NCI-H524 treated with DMSO at 0.1 percent for 48 hours (cell line): ENCODE data around the gene UBTD1.
"Not testable (repeated sequence)": the region's sequence is repeated elsewhere in the genome, so short reads cannot be mapped to it uniquely, and the experiment has no call there.

ENCODE experiments used
- DNase-seq: peaks from one replicate; lab custom pipeline; 2025; lab: John Stamatoyannopoulos, UW

Gene UBTD1

DNA sequence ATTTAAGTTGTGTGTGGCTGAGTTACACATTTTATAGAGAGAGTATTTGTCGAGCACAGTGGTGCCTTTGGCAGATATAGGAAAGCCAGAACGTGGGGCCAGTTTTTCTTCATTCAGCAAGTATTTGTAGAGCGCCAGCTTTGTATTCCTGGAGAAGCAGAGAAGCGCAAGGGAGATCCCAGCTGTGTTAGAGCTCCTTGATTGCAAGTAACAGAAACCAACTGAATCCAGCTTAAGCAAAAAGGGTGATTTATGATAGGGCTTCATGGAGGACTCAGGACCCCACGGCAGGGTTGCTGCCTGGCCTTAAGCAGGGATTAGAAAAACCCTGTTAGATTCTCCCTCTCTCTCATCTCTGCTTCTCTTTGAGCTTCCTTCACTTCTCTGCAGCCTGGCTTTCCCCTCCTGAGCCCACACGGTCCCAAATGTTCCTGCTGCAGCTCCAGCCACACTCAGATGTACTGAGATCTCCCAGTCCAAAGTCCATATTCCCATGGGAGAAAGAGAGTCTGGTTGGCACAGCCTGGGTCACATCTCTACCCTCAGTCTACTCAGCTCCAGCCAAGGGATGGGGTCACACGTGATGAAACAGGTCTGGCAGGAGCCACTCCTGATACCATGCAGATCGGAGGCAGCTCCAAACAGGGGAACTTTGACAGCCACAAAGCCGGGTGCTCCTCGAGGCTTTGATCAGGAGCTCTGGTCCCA is 16.7 kb downstream of the UBTD1 start:
- no peak for DNase-seq

DNA sequence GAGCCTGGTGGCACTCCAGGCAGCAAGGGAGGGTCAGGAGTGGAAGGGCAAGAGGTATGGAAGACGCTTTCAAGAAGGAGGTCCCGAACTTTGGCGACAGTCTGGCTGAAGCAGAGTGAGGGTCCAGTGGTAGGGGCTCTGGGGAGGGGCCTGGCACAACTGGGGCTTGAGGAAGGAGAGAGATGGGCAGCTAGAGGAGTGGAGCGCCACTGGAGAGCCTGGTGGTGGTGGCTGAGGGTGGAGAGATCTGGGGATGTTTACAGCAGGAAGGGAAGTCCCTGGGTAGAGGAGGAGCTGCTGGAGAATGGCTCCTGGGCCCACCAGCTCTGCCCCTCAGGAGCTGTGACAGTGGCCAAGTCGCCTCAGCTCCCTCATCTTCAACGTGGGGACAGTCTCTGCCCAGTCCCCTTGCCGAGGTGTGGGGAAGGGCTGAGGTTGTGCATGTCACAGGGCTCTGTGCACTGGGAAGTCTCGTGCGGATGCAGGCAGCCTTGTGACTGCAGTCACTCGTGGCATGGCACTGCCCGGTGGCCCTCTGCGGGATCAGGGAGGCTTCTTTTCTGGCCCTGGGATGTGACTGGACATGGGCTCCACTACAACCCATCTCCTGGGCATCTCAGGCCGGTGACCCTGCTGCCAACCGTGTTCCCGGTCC is 18.5 kb downstream of the UBTD1 start:
- DNase-seq, result no peak

DNA sequence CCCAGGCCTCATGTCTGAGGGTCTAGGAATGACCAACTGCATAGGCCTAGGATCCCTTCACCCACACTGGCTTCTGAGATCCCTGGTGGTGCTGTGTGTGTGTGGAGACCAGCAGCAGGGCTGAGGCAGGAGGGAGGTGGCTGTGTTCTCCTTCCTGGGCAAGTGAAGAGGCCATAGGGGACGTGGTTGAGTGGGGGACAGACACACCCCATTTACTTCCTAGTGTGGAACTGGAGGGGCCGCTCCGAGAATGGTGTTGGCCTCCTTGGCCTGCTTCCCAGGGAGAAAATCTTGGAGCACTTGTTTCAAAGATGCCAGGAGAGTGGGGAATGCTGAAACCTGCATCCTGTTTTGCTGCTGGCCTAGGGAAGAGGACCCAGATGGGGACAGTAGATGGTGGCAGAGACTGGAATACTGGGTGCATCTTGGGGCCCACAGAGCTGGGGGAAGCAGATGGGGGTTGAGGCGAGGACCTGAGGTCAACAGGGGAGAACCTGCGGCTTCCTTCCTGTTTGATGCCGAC is 19.1 kb downstream of the UBTD1 start:
- DNase-seq, result no peak

DNA sequence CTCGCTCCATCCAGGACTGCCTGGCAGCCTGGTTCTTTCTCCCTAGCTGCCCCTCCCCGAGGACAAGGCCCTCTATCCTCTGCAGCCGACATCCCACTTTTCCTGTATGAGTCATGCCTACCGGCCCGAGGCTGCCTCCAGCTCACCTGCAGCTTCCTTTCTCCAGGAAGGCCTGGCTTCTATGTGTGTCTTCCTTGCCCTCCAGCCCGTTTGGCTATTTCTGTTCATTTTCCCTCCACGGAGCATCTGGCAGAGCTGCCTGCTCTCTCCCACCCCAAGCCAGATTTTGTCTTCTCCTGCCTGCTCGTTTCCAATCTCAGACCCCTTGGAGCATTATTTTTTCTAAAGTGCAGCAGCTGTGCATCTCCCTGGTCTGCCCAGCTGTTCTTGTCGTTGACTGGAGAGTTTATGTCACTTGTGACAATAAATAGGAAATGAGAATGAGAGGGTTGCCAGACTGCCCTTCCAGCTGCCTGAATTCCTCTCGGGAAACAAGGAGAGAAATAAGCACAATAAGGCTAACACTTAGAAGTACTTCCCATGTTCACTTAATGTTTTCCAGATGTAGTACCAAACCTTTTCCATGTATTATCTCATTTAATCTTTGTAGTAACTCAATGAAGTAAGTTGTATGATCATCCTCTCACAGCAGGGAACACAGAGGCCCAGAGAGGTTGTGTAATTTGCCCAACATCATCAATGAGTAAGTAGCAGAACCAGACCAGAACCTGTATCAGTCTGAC is 19.7 kb downstream of the UBTD1 start:
- no peak for DNase-seq

DNA sequence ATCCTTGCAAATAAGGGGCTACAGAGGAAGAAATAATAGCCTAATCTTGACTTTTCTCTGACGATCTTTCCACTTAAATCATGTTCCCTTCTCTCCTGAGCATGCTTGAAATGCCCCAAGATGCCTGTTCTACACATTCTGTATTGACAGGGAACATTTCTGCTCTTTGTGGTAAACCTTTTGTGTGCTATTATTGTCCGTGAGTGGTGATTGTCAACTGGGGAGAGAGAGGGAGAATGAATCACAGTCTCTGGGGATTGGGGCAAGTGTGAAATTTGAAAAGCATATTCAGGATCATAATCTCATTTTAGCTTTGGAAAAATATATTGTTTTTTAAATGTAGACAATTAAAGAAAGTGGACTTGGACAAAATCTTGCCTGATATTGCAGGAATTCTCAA is 20.6 kb downstream of the UBTD1 start:
- DNase-seq, result no peak

DNA sequence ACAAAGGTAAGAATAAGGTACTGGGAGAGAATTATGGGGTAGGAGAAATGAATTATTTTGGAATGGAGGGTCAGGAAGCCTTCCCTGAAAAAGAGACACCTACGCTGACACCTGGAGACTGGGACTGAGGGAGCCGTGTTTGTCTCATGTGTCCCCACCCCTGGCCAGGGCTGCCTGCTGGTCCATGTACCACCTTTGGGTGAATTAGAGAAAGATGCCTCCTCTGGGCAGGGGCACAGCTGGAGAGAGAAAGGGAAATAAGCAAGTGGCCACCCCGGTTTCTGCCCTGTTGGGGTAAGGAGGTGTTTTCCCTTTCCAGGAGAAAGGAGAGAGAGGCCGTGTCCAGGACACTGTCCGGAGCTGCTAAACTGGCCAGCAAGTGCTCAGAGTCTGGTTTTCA is 21.8 kb downstream of the UBTD1 start:
- no peak for DNase-seq

DNA sequence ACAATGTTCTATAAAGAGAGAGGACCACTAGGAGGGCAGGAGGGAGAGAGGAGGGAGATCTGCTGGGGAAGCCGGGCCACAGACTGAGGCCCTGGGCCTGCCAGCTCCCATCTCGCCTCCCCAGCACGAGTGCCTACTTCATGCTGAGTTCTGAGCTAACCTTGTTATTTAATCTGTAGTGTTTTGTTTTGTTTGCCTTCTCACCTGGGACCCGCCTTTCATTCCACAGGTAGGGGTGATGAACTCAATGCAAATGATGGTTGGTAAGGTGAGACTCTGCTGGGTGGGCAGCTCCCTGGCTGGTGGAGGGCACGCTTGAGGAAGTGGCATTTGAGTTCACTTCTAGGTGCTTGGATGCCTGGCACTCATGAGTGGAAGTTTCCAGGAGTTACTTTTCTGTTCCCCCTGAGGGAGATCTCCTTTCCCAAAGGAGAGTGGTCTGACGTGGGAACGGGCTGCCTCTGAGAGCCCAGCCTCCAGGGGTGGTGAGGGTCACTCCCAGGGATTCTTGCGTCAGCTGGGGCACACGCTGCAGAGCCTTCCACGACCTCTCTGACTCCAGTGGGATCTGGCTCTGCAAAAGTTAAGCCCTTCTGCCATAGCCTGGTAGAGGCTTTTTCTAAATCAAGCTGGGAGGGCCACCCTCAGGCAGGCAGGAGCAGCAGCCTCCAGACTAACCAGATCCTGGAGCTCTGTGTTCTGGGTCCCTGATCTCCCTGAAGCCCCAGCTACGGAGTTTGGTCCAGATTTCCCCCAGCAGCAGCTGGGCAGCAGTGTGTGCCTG is 22.4 kb downstream of the UBTD1 start:
- no peak for DNase-seq

DNA sequence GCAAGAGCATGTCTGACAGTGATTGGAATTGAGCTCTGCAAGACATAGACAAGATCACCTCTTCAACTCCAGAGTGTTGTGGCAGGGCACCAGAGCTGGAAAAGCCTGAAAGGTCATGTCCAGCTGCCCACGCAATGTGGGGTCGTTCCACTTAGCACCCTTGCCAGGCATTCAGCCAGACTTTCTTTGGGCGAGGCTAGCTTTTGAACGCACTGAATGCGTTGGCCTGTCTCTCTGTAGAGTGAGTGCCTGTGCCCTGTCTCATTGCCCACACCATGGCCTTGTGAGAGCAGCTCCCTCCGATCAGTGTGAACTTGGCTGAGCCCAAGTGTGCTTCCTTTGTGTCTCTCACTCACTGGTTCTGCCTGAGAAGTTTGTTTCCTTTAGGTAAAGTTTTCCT is 23.3 kb downstream of the UBTD1 start:
- DNase-seq, result no peak

DNA sequence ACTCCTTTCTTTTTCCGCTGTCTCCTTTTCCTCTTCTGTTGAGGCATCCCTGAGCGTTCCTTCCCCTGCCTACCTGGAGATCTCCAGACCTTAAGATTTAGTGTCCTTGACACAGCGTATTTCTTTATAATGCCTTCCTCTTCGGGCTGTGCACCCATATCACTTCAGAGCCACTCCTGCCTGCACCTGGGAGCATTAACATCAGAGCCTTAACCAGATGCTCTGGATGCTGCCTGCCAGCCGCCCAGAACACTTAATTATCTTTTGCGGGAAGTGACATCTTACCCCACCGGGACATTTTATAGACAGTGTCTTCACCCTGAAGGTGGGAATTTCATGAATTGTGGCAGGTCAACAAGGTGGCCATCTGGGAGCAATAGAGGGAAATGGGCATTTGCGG is 24.2 kb downstream of the UBTD1 start:
- no peak for DNase-seq

DNA sequence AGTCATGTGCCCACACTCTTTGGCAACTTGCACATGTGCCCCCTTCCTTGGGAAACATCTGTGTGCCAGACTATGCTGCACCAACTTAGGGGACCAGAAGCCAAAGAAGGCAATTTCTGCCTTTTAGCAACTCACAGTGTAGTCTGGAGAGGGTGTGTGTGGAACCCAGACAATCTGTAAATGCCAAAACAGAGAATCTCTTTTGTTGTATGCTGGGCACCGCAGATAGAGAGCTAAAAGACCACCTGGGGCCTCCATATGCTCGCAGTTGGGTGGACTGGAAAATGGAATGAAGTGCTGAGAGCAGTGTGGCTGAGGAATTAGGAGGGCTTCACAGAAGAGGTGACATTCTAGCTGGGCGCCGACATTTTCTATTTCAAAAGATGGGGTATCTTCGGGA is 26.4 kb downstream of the UBTD1 start:
- no peak for DNase-seq

DNA sequence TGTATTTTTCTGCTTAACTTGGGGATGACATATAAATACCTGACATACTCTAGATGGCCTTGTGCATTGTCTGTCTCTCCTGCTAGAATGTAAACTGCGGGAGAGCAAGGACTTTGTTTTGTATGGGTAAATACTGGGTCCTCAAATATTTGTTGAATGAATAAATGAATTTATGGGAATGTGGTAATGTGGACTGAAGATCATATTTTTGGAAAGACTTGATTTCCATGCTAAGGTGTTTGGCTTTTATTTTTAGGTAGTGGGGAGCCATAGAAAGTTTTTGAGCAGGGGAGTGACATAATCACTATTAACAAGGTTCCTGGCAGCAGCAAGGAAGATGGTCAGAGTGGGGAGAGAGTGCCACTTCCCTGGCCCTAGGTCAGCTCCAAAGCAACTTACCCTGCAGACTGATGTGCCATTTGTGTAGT is 27.0 kb downstream of the UBTD1 start:
- no peak for DNase-seq

DNA sequence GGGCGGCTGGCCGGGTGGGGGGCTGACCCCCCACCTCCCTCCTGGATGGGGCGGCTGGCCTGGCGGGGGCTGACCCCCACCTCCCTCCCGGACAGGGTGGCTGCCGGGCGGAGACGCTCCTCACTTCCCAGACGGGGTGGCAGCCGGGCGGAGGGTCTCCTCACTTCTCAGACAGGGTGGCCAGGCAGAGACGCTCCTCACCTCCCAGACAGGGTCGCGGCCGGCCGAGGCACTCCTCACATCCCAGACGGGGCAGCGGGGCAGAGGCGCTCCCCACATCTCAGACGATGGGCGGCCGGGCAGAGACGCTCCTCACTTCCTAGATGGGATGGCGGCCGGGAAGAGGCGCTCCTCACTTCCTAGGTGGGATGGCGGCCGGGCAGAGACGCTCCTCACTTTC is 30.2 kb downstream of the UBTD1 start:
- DNase-seq, result not testable (repeated sequence)

DNA sequence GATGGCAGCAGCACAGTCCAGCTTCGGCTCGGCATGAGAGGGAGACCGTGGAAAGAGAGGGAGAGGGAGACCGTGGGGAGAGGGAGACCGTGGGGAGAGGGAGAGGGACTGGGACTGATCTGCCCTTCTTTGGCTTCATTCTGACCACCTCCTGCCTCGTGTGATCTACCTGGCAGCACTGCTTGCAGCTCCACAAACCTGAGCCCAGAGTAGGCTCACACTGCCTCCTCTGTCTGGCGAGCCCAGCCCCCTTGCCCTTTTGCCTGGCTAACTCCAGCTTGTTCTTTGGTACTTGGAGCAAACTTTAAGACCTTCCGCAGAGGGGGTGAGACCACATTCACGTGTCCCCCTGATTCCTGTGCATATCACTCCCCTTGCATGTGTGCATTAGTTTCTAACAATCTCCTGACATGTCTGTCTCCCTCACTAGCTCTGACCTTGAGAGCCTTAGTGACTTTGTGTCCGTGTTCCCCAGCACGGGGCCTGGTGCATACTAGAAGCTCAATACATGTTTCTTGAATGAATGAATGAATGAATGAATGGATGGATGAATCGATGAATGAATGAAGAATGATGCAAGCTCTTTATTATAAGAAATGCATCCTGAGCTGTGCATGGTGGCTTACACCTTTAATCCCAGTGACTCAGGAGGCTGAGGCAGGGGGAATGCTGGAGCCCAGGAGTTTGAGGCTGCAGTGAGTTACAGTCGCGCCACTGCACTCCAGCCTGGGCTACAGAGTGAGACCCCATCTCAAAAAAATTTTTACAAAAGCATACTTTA is 31.2 kb downstream of the UBTD1 start:
- no peak for DNase-seq

DNA sequence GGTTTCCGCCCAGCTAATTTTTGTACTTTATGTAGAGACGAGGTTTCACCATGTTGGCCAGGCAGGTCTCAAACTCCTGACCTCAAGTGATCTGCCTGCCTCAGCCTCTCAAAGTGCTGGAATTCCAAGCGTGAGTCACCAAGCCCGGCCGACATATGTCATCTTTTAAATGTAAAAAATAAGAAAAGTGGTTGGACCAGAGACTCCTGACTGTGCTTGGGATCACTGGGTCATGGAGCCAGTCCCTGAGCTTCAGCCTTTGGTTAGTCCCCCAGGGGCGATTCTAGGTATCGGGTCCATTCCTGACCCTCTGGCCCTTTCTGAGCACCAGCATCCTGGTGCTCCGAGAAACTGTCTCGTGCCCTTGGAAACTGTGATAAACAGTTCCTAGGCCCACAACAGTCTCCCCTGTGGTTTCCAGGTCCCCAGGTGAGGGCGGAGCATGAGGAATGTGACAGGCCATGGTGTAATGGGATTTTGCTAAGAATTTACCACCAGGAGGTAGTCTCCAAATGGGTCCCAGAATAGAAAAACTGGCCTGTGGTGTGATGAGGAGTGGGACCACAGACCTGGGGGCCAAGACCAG is 32.8 kb downstream of the UBTD1 start:
- no peak for DNase-seq

DNA sequence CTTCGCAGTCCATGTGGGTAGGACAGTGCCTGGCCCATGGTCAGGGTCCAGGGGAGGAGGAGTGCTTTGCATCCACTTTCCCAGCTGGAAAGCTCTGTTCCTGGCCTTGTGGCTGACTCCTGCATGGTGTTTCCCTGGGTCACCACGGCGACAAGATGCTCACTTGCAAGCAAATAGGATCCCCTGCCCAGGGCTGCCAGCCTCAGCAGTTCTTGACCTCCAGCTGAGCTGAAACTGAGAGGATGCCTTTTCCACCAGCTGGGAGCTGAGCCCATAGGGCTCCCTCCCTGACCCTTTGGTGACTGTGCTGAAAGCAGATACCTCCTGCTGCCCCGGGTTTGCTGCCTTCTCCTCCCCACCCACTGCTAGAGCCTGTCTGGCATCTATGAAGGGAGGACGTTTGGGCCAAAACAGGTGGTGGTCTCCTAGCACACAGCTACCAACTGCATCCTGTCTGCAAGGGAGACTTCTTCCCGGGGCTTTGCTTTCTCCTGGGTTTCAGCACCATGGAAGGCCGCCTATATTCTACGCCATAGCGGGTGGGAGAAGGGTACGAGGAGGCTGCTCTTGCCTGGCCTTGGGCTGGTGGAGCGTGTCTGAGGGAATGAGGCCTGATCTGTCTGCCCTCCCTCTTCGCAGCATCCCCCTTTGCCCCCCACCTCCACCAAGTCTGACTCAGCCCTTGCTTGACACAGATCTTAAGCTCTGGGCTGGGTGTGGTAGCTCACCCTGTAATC is 34.4 kb downstream of the UBTD1 start:
- no peak for DNase-seq

DNA sequence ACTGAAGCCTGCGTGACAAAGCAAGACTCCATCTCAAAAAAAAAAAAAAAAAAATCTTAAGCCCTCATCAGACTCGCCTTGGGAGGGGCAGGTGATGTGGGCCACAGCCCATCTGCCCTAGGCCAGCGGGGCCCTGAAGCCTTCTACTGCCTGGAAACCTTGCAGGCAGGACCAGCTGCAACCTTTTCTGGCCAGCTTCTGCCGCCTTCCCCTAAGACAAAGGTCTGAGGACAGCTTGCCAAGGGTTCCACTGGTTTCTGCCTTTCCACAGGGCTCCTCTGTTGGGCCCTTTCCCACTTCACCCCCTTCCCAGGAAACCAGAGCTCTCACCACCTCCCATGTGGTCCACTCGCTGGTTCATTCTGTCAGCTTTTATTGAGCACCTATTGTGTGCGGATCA is 35.2 kb downstream of the UBTD1 start:
- DNase-seq, result no peak

DNA sequence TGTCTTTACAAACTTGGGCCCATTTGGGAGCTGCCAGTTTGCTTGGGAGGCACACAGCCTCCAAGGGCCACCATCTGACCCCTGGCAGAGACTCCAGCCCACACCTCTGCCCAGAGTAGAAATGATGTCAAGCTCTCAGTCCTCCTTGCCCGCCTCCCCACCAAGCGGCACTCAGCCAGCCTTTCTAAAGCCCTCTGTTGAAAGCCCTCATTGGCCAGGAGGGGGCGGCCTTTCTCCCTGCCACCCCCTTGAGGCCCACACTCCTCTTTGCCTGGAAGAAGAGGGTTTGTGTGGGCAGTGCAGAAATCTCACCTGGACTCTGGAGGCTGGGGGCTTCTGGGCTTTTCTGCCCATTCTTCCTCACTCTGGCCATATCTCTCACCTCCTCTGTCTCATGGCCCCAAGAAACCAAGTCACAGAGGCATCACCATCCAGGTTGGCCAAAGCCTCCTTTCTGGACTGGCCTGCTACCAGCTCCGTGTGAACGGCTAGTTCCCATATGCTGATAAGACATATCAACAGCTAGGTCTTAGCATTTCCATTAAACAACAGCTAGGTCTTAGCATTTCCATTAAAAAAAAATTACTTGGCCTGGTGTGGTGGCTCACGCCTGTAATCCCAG is 36.1 kb downstream of the UBTD1 start:
- no peak for DNase-seq

DNA sequence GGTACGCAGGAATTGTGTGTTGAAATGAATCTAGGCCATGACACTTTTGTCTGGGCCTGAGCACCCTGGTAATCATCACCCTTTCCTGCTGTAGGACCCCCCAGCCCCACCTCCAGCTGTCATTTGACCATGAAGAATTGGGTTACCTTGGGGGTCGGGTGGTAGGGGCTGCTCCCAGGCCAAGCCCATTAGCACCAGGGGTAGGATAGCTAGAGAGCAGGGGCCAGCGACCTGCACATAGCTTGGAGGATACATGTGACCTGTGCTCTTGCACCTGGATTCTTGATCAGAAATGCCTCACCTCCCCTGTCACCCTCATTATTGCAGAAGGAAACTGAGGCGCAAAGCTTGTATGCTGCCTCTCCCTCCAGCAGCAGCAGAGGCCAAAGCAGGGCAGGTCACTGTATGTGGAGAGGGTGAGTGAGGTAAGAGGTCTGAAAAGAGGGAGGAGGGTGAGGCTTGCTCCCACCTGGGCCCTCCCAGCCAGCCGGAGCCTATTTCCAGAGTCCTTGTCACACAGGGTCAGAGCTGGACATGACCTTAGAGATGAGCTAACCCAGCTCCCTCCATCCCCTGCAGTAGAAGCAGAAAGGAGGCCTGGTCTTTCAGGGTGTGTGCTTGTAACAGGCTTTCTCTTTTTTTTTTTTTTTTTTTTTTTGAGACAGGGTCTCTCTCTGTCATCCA is 38.6 kb downstream of the UBTD1 start:
- DNase-seq, result no peak

DNA sequence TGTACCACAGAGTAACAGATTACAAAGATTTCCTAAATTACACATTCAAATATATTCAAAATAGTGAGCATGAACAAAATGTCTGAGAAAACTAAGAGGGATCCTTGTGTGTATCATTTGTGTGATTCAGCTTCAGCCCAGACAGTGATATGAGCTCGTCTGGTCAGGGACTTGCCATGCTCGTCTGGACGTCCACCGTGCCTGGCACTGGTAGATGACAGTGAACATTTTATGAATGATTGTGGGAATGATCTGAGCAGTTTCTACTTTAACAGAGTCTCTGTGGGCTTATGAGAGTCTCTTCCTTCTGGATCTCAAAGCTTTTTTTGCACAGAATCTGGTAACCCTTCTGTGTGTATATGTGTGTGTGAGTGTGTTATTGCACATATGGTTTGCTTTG is 39.7 kb downstream of the UBTD1 start:
- DNase-seq, result no peak
